ENCODE data around the gene CADPS2. TPM values are rescaled to one million over a fixed set of nuclear protein-coding genes. Genes with fewer than 3 reads are reported as not detected.

Gene CADPS2
- total RNA-seq, 2 experiments from 2014 or later = not detected

DNA sequence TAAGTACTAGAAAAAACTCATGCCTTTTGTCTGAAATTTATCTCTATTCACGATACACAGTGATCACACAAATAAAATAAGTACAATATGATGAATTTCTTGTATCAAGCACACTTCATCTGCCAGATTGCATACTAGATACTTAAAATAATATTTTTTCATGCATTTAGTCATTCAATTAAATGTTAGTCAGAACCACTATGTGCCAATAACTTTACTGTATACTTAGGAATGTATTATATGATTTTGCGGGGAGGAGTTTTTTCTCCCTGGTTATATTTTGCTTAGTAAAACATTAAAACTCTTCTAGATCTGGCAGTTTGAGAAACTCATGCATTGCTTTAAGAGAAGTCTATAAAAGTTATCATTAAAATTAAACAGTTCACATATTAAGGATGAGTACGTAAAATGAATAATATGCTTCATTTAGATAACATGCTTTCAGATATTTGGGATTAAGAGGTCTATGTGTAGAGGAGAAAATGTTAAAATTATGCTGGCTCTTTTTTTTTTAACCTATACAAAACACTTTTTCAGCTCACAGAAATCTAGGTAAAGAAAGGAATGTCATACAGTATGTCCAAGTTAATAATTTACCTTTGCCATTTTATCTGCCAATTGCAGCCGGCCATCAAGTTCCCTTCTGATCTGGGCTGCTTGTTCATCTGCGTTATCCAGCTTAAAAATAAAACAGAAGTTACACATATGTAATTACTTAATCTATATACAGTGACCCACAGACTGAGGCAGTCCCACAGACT is 257.4 kb downstream of the CADPS2 start:
- Histone ChIP-seq H3K4me2 (ENCODE audit: low read length) (no peak overlapping the region), H3K4me1 (ENCODE audit: insufficient read depth, low read length, poor library complexity, severe bottlenecking) (no peaks in the 10 kb centered on the region), H3K9me3 (ENCODE audit: low read length) (no peaks in the 10 kb centered on the region), H3K79me2 (ENCODE audit: insufficient read depth, low read depth, low read length) (no peaks in the 10 kb centered on the region), H2AFZ (ENCODE audit: low read length) (no peak overlapping the region), H3K9me2 (ENCODE audit: insufficient read depth, low read length) (no peaks in the 10 kb centered on the region), H4K20me1 (ENCODE audit: insufficient read depth, low read length) (no peaks in the 10 kb centered on the region), H3K27ac (ENCODE audit: low read depth, low read length, poor library complexity, severe bottlenecking) (no peak overlapping the region), H3K36me3 (ENCODE audit: insufficient read depth, low read length) (no peaks in the 10 kb centered on the region), H3K4me3 (ENCODE audit: low read depth, low read length, poor library complexity, severe bottlenecking) (no peak overlapping the region)
- no TSS peak for BruUV-seq (replicated peaks)
- DNase-seq (ENCODE audit: low spot score) = no peak
- intact Hi-C loops (cut with micrococcal nuclease; ENCODE audit: unreplicated experiment) = no loop called here
- TF ChIP-seq EZH2phosphoT487 (IDR thresholded peaks at IDR 0.05; ENCODE audit: borderline replicate concordance, low read depth, low read length) = no peak
- TF ChIP-seq, protein P1, sequence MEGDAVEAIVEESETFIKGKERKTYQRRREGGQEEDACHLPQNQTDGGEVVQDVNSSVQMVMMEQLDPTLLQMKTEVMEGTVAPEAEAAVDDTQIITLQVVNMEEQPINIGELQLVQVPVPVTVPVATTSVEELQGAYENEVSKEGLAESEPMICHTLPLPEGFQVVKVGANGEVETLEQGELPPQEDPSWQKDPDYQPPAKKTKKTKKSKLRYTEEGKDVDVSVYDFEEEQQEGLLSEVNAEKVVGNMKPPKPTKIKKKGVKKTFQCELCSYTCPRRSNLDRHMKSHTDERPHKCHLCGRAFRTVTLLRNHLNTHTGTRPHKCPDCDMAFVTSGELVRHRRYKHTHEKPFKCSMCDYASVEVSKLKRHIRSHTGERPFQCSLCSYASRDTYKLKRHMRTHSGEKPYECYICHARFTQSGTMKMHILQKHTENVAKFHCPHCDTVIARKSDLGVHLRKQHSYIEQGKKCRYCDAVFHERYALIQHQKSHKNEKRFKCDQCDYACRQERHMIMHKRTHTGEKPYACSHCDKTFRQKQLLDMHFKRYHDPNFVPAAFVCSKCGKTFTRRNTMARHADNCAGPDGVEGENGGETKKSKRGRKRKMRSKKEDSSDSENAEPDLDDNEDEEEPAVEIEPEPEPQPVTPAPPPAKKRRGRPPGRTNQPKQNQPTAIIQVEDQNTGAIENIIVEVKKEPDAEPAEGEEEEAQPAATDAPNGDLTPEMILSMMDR (conservative IDR thresholded peaks at IDR 0.05; ENCODE audit: low read length) = no peak
- CTCF ChIA-PET (ENCODE audit: unreplicated experiment) = no interaction called here
- POLR2A ChIA-PET = no interaction called here

DNA sequence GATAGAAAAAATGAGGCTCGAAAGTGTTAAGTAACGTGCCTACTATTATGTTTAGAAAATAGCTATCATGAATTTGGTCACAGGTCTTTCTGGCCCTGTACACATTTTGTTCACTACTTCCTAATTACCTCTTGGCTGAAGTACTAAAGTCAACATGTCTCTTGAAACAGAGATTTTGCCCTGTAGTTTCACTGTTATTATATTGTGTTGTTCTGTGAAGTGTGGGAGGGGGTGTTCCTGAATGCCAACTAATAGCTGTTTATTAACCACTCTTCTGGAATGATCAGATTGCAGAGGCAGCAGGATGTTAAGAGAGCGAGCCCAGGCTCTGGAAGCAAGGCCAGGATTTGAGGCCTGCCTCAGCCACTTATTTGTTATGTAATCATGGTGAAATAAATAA is 259.5 kb downstream of the CADPS2 start:
- no peaks in the 10 kb centered on the region for H3K4me1 ChIP-seq (ENCODE audit: insufficient read depth, low read length, poor library complexity, severe bottlenecking)
- no peak overlapping the region for H3K27ac ChIP-seq (ENCODE audit: low read depth, low read length, poor library complexity, severe bottlenecking)
- no peak for TF ChIP-seq EZH2phosphoT487 (IDR thresholded peaks at IDR 0.05; ENCODE audit: borderline replicate concordance, low read depth, low read length)
- TF ChIP-seq, protein P1 (conservative IDR thresholded peaks at IDR 0.05; ENCODE audit: low read length) = no peak
- H4K20me1 ChIP-seq (ENCODE audit: insufficient read depth, low read length) = no peaks in the 10 kb centered on the region
- H3K4me3 ChIP-seq (ENCODE audit: low read depth, low read length, poor library complexity, severe bottlenecking) = no peak overlapping the region
- no TSS peak for BruUV-seq (replicated peaks)
- ChIA-PET POLR2A (no interaction called here), CTCF (ENCODE audit: unreplicated experiment) (no interaction called here)
- no peaks in the 10 kb centered on the region for H3K36me3 ChIP-seq (ENCODE audit: insufficient read depth, low read length)
- no peak overlapping the region for H2AFZ ChIP-seq (ENCODE audit: low read length)
- no peak overlapping the region for H3K4me2 ChIP-seq (ENCODE audit: low read length)
- no peaks in the 10 kb centered on the region for H3K9me3 ChIP-seq (ENCODE audit: low read length)
- no peaks in the 10 kb centered on the region for H3K79me2 ChIP-seq (ENCODE audit: insufficient read depth, low read depth, low read length)
- DNase-seq (ENCODE audit: low spot score) = no peak
- intact Hi-C loops (cut with micrococcal nuclease; ENCODE audit: unreplicated experiment) = no loop called here
- H3K9me2 ChIP-seq (ENCODE audit: insufficient read depth, low read length) = no peaks in the 10 kb centered on the region

DNA sequence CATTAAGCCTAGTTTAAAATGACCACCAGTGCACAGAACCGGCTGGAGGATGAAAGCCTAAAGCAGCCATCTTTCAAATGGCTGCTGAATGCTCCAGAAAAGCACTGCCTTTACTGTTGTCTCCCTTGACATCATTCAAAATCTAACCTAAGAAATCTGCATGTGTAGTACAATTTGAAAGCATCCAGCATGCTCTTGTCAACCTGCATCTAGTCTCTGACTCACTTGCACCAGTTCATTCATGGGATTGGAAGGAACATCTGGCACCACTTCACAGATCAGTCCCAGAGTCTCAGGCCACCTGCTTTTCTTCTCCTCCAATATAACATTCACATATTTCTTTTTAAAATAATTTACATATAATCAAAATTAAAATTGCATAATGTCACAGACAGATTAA is 263.6 kb downstream of the CADPS2 start:
- Histone ChIP-seq H3K4me3 (ENCODE audit: low read depth, low read length, poor library complexity, severe bottlenecking) (no peak overlapping the region), H2AFZ (ENCODE audit: low read length) (no peak overlapping the region), H3K36me3 (ENCODE audit: insufficient read depth, low read length) (no peaks in the 10 kb centered on the region), H3K79me2 (ENCODE audit: insufficient read depth, low read depth, low read length) (no peaks in the 10 kb centered on the region), H3K27ac (ENCODE audit: low read depth, low read length, poor library complexity, severe bottlenecking) (no peak overlapping the region), H3K4me2 (ENCODE audit: low read length) (no peak overlapping the region), H4K20me1 (ENCODE audit: insufficient read depth, low read length) (no peaks in the 10 kb centered on the region), H3K4me1 (ENCODE audit: insufficient read depth, low read length, poor library complexity, severe bottlenecking) (no peaks in the 10 kb centered on the region), H3K9me2 (ENCODE audit: insufficient read depth, low read length) (no peaks in the 10 kb centered on the region), H3K9me3 (ENCODE audit: low read length) (no peaks in the 10 kb centered on the region)
- BruUV-seq (replicated peaks) = no TSS peak
- CTCF ChIA-PET (ENCODE audit: unreplicated experiment) = no interaction called here
- TF ChIP-seq, protein P1 (conservative IDR thresholded peaks at IDR 0.05; ENCODE audit: low read length) = no peak
- no peak for TF ChIP-seq EZH2phosphoT487 (IDR thresholded peaks at IDR 0.05; ENCODE audit: borderline replicate concordance, low read depth, low read length)
- DNase-seq (ENCODE audit: low spot score) = no peak
- intact Hi-C loops (cut with micrococcal nuclease; ENCODE audit: unreplicated experiment) = no loop called here
- POLR2A ChIA-PET = interaction anchor here (0.6 kb wide), 1 partner anchor 204 kb away, joined by 3 read pairs; no protein-coding TSS in a partner anchor
